Neural crest cell (in vitro differentiated cells): ENCODE measurements around the gene MAGOH. TPM values are rescaled to one million over a fixed set of nuclear protein-coding genes. Genes with fewer than 3 reads are reported as not detected.

Experiments
- DNase-seq: peaks from one replicate; pipeline ENCODE4 v3.0.0; 2021; ENCODE audit warnings: low read depth, mixed read lengths, low spot score
- H3K27ac Mint-ChIP-seq: one replicate; pipeline ENCODE4 v1.8.0; 2021; ENCODE audit warnings: mild to moderate bottlenecking, mixed read lengths; ENCODE audit not compliant: unreplicated experiment
- H3K27me3 Mint-ChIP-seq: 2 replicates; pipeline ENCODE4 v1.8.0; 2021; ENCODE audit warnings: low read depth, mild to moderate bottlenecking, mixed read lengths
- H3K36me3 Mint-ChIP-seq: 2 replicates; pipeline ENCODE4 v1.8.0; 2021; ENCODE audit warnings: low read depth, mild to moderate bottlenecking, mixed read lengths
- H3K4me1 Mint-ChIP-seq: 2 replicates; pipeline ENCODE4 v1.8.0; 2021; ENCODE audit warnings: mixed read lengths
- H3K4me3 Mint-ChIP-seq: one replicate; pipeline ENCODE4 v1.8.0; 2021; ENCODE audit warnings: mild to moderate bottlenecking, mixed read lengths
- H3K9me3 Mint-ChIP-seq: 2 replicates; pipeline ENCODE4 v1.8.0; 2021; ENCODE audit warnings: mixed read lengths
- total RNA-seq: library from RNA; stranded (reverse); gene quantifications from 2 replicates; pipeline ENCODE4 v1.2.1, GENCODE V29; 2021
- TF ChIP-seq, protein P1 (sequence below): fragments of 200-600 bp; sonication (generic); conservative IDR thresholded peaks from 2 replicates; pipeline ENCODE4 v1.5.0; 2021; ENCODE audit warnings: antibody characterized with exemption, mild to moderate bottlenecking

MAGOH gene
- total RNA-seq, 1 donor from 2014 or later: 76.6 TPM

DNA sequence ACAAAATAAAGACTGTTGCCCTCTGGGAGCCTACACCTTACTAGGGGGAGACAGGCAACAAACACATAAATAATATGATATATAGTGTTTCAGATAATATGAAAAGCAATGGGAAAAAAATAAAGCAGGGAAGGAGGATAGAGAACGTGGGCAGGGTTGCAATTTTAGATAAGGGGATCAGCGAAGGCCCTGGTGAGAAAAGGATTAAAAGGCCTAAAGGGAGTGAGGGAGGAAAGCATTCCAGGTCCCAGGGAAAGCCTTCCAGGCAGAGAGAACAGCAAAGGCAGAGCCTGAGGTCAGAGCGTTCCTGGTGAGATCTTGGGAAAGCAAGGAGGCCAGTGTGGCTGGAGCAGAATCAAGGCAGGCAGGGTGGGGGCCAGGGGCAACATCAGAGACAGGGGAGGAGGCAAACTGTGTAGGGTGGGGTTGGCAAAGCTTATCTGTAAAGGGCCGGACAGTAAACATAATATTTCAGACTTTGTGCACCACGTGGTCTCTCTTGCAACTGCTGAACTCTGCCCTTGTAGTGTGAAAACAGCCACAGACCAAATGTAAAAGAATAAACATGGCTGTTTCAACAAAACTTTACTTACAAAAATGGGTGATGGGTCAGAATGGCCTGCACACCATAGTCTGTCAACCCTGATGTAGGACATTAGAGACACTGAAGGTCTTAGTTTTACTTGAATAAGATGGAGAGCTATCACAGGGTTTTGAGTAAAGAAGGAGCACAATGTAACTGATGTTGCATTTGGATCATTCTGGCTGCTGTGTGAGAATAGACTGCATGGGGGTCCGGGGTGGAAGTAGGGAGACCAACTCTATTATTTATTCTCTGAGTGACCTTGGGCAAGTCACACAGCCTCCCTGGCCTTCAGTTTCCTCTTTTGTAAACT is 55.0 kb downstream of the MAGOH start:
- no peaks in the 10 kb centered on the region for H3K36me3 Mint-ChIP-seq
- peaks cover 11% of the 10 kb centered on the region for H3K27me3 Mint-ChIP-seq
- no peaks in the 10 kb centered on the region for H3K9me3 Mint-ChIP-seq
- no peak overlapping the region for H3K27ac Mint-ChIP-seq
- no peak for DNase-seq
- TF ChIP-seq, protein P1, sequence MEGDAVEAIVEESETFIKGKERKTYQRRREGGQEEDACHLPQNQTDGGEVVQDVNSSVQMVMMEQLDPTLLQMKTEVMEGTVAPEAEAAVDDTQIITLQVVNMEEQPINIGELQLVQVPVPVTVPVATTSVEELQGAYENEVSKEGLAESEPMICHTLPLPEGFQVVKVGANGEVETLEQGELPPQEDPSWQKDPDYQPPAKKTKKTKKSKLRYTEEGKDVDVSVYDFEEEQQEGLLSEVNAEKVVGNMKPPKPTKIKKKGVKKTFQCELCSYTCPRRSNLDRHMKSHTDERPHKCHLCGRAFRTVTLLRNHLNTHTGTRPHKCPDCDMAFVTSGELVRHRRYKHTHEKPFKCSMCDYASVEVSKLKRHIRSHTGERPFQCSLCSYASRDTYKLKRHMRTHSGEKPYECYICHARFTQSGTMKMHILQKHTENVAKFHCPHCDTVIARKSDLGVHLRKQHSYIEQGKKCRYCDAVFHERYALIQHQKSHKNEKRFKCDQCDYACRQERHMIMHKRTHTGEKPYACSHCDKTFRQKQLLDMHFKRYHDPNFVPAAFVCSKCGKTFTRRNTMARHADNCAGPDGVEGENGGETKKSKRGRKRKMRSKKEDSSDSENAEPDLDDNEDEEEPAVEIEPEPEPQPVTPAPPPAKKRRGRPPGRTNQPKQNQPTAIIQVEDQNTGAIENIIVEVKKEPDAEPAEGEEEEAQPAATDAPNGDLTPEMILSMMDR: no peak
- H3K4me1 Mint-ChIP-seq: no peaks in the 10 kb centered on the region
- no peak overlapping the region for H3K4me3 Mint-ChIP-seq

DNA sequence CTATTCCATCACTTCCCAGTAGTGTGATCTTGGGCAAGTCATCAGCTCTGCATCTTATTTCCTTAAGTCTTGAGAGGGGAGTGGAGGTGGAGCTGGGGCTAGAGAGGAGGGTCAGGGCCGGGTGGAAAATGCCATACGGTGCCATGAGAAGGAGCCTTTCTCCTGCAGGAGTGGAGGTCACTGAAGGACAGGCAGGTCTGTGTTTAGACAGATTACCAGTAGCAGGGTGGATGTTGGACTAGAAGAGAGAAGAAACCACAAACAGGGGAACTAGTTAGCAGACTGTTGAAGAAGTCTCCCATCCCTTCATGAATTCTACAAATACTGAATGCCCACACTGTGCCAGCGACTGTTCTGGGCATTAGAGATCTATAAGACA is 55.6 kb downstream of the MAGOH start:
- Mint-ChIP-seq H3K36me3 (no peaks in the 10 kb centered on the region), H3K9me3 (no peaks in the 10 kb centered on the region), H3K27ac (no peak overlapping the region), H3K4me3 (no peak overlapping the region), H3K27me3 (peaks cover 9% of the 10 kb centered on the region), H3K4me1 (no peaks in the 10 kb centered on the region)
- DNase-seq: no peak
- TF ChIP-seq, protein P1: no peak

DNA sequence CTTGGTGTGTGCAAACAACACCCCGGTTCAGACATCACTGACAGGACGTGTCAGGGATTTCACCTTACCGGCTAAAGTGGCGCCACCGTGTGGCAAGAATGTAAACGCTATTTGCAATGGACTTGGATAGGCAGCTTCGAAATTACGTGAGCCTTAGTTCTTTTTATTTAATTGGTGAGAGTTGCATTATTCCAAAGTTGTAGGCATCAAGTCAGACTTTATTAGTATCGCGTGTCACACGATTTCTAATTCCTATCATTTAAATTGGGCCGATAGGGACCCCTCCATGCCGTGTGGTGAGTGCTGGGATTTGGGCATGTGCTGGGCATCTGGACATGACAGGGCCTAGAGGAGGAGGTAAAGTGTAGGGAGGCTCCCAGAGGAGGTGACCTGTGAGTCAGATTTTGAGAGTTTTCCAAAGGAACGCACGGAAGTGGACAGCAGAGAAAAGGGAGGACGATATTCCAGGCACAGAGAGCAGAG is 56.2 kb downstream of the MAGOH start:
- Mint-ChIP-seq H3K4me3 (no peak overlapping the region), H3K27me3 (peaks cover 5% of the 10 kb centered on the region), H3K9me3 (no peaks in the 10 kb centered on the region), H3K4me1 (no peaks in the 10 kb centered on the region), H3K36me3 (no peaks in the 10 kb centered on the region), H3K27ac (no peak overlapping the region)
- TF ChIP-seq, protein P1: peak; percentile 96
- DNase-seq: peak; percentile 92

DNA sequence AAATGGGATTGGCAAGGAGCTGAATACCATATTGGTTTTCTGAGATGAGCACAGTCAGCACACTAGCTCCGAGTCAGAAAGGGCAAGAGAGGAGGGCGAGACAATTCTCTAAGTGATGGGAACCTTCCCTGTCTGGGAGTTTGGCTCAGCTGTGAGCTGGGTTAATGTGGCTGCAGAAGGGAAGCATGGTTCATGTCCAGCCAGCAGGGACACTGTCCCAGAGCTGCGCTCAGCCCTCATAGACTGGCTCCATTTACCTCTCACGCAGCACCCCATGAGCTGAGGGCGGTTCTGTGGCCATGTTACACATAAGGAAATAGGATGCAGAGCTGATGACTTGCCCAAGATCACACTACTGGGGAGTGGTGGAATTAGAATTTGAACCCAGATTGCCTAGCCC is 57.4 kb downstream of the MAGOH start:
- Mint-ChIP-seq H3K36me3 (no peaks in the 10 kb centered on the region), H3K27me3 (no peaks in the 10 kb centered on the region), H3K27ac (no peak overlapping the region), H3K4me1 (peaks cover under 1% of the 10 kb centered on the region), H3K4me3 (no peak overlapping the region), H3K9me3 (no peaks in the 10 kb centered on the region)
- TF ChIP-seq, protein P1: no peak
- DNase-seq: no peak

DNA sequence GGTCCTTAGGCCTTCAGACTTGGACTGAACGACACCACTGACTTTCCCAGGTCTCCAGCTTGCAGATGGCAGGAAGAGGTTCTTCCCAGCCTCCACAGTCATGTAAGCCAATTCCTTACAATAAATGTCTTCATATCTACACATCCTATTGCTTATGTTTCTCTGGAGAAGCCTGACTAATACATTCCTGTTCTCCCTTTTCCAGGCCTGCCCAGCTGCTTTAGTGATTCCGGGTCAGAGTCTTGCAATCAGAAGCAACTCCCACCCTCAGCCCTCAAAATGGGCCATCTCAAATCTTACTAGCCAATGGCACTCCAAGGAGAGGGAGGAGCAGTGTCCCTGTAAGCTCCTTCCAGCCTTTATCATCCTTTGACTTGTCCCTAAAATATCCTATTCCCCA is 58.1 kb downstream of the MAGOH start:
- H3K27me3 Mint-ChIP-seq: no peaks in the 10 kb centered on the region
- no peak for DNase-seq
- H3K4me3 Mint-ChIP-seq: no peak overlapping the region
- TF ChIP-seq, protein P1: no peak
- H3K9me3 Mint-ChIP-seq: no peaks in the 10 kb centered on the region
- H3K36me3 Mint-ChIP-seq: no peaks in the 10 kb centered on the region
- peaks cover 8% of the 10 kb centered on the region for H3K4me1 Mint-ChIP-seq
- H3K27ac Mint-ChIP-seq: no peak overlapping the region

Other genes with a start within 250 kb of the MAGOH start
- gene PODN, start 176.3 kb downstream of the MAGOH start, total RNA-seq: 0.43 and 0.65 TPM in 2 replicates
- gene SLC1A7, start 95.9 kb downstream of the MAGOH start, total RNA-seq: not detected in 2 replicates
- 22.9 and 24.7 TPM in 2 replicates for gene CPT2, start 41.7 kb downstream of the MAGOH start, total RNA-seq
- gene CZIB, start 17.9 kb downstream of the MAGOH start, total RNA-seq: 82.2 and 84.1 TPM in 2 replicates
- gene LRP8, start 89.6 kb upstream of the MAGOH start, total RNA-seq: 49.7 and 59.5 TPM in 2 replicates
- gene DMRTB1, start 220.9 kb upstream of the MAGOH start, total RNA-seq: not detected in 2 replicates